GM23338 (cell line): ENCODE data around the gene RUNX1. TPM values are rescaled to one million over a fixed set of nuclear protein-coding genes. Genes with fewer than 3 reads are reported as not detected.

Experiments
- ATAC-seq: fragments of 200-7000 bp; cut with Tn5 transposase; 3 replicates; pipeline ENCODE4 v1.9.1; 2020
- DNase-seq: peaks from one replicate; pipeline ENCODE4 v3.0.0-alpha.2; 2015; ENCODE audit warnings: low spot score
- H2AFZ ChIP-seq: fragments of 200-600 bp; sonication (generic); 2 replicates; pipeline ENCODE4 v1.8.0; 2016; ENCODE audit warnings: antibody characterized with exemption, mild to moderate bottlenecking, moderate library complexity
- H3F3A ChIP-seq: fragments of 200-600 bp; sonication (generic); replicated peaks from 2 replicates; pipeline ENCODE4 v1.8.0; 2017; ENCODE audit warnings: antibody characterized with exemption, mixed run types, low read depth
- H3K27ac ChIP-seq: fragments of 200-600 bp; sonication (generic); 2 replicates; pipeline ENCODE4 v1.6.1; 2016; ENCODE audit warnings: low read depth
- H3K27me3 ChIP-seq: fragments of 200-600 bp; sonication (generic); 2 replicates; pipeline ENCODE4 v1.8.0; 2016; ENCODE audit warnings: mild to moderate bottlenecking, mixed run types, moderate library complexity; ENCODE audit not compliant: insufficient read depth
- H3K36me3 ChIP-seq: fragments of 200-600 bp; sonication (generic); 2 replicates; pipeline ENCODE4 v1.8.0; 2016; ENCODE audit warnings: mild to moderate bottlenecking; ENCODE audit not compliant: insufficient read depth
- H3K4me1 ChIP-seq: fragments of 200-600 bp; sonication (generic); 2 replicates; pipeline ENCODE4 v1.8.0; 2016; ENCODE audit warnings: mild to moderate bottlenecking, moderate library complexity; ENCODE audit not compliant: insufficient read depth
- H3K4me2 ChIP-seq: fragments of 200-600 bp; sonication (generic); 2 replicates; pipeline ENCODE4 v1.7.1; 2017; ENCODE audit warnings: mixed run types
- H3K4me3 ChIP-seq: fragments of 200-600 bp; sonication (generic); 2 replicates; pipeline ENCODE4 v1.6.1; 2016; ENCODE audit warnings: mixed run types
- H3K79me2 ChIP-seq: fragments of 200-600 bp; sonication (generic); replicated peaks from 2 replicates; pipeline ENCODE4 v1.8.0; 2017; ENCODE audit warnings: mild to moderate bottlenecking; ENCODE audit not compliant: insufficient read depth
- H3K9me2 ChIP-seq: fragments of 200-600 bp; sonication (generic); 2 replicates; pipeline ENCODE4 v1.8.0; 2017; ENCODE audit not compliant: insufficient read depth
- H4K20me1 ChIP-seq: fragments of 200-600 bp; sonication (generic); replicated peaks from 2 replicates; pipeline ENCODE4 v1.8.0; 2017; ENCODE audit warnings: mild to moderate bottlenecking; ENCODE audit not compliant: insufficient read depth
- H3K27ac Mint-ChIP-seq: 2 replicates; pipeline ENCODE4 v1.8.0; 2020; ENCODE audit warnings: inconsistent platforms, mild to moderate bottlenecking, moderate library complexity, mixed read lengths
- H3K27me3 Mint-ChIP-seq: 3 replicates; pipeline ENCODE4 v1.8.0; 2022; ENCODE audit warnings: low read depth, mild to moderate bottlenecking, moderate library complexity, mixed read lengths, inconsistent platforms; ENCODE audit not compliant: insufficient read depth, poor library complexity
- H3K36me3 Mint-ChIP-seq: 3 replicates; pipeline ENCODE4 v1.8.0; 2021; ENCODE audit warnings: low read depth, mild to moderate bottlenecking, inconsistent platforms, moderate library complexity, mixed read lengths
- H3K4me1 Mint-ChIP-seq: 3 replicates; pipeline ENCODE4 v1.8.0; 2020; ENCODE audit warnings: mild to moderate bottlenecking, inconsistent platforms, mixed read lengths
- H3K4me3 Mint-ChIP-seq: 3 replicates; pipeline ENCODE4 v1.8.0; 2021; ENCODE audit warnings: moderate library complexity, mild to moderate bottlenecking, inconsistent platforms, mixed read lengths
- H3K9me3 Mint-ChIP-seq: 3 replicates; pipeline ENCODE4 v1.8.0; 2020; ENCODE audit warnings: moderate library complexity, mild to moderate bottlenecking, inconsistent platforms, mixed read lengths
- CREB1 ChIP-seq: fragments of 250-450 bp; sonication (Bioruptor Pico); IDR thresholded peaks from 2 replicates; pipeline ENCODE4 v1.5.0; 2020; ENCODE audit warnings: low read depth, mild to moderate bottlenecking, moderate library complexity
- EZH2 ChIP-seq: fragments of 200-600 bp; sonication (generic); IDR thresholded peaks from one replicate; pipeline ENCODE4 v1.8.0; 2017; ENCODE audit warnings: antibody characterized with exemption, mild to moderate bottlenecking, low read depth; ENCODE audit not compliant: unreplicated experiment
- EZH2phosphoT487 ChIP-seq: fragments of 200-600 bp; sonication (generic); IDR thresholded peaks from one replicate; pipeline ENCODE4 v1.8.1; 2018; ENCODE audit warnings: antibody characterized with exemption; ENCODE audit not compliant: unreplicated experiment
- JUNB ChIP-seq: IDR thresholded peaks from one replicate; pipeline ENCODE4 v1.6.1; 2016; ENCODE audit warnings: antibody characterized with exemption; ENCODE audit not compliant: unreplicated experiment
- NANOG ChIP-seq: IDR thresholded peaks from 2 replicates; pipeline ENCODE4 v1.6.1; 2016; ENCODE audit warnings: antibody characterized with exemption, borderline replicate concordance
- POLR2AphosphoS5 ChIP-seq: IDR thresholded peaks from 2 replicates; pipeline ENCODE4 v1.6.1; 2016; ENCODE audit warnings: antibody characterized with exemption, low read depth
- REST ChIP-seq: IDR thresholded peaks from one replicate; pipeline ENCODE4 v1.6.1; 2018; ENCODE audit warnings: antibody characterized with exemption; ENCODE audit not compliant: unreplicated experiment
- STAT1 ChIP-seq: IDR thresholded peaks from one replicate; pipeline ENCODE4 v1.6.1; 2016; ENCODE audit warnings: antibody characterized with exemption; ENCODE audit not compliant: unreplicated experiment
- ZNF114 ChIP-seq: fragments of 250-450 bp; sonication (Bioruptor Pico); IDR thresholded peaks from 2 replicates; pipeline ENCODE4 v1.5.0; 2020; ENCODE audit warnings: mild to moderate bottlenecking, moderate library complexity
- ZNF331 ChIP-seq: fragments of 250-450 bp; sonication (Bioruptor Pico); IDR thresholded peaks from 2 replicates; pipeline ENCODE4 v1.5.0; 2020; ENCODE audit warnings: low read depth, mild to moderate bottlenecking, moderate library complexity
- polyA plus RNA-seq: library from polyadenylated mRNA; unstranded; fragments of >200 nt; fragmentation: Nextera tagmentation; extraction: Ambion mirVana; gene quantifications from 2 replicates; pipeline ENCODE4 v1.2.1, GENCODE V29; 2016
- total RNA-seq: library from RNA; depleted of rRNA; stranded (reverse); fragments of >200 nt; shearing (Covaris generic); gene quantifications from 2 replicates; pipeline ENCODE4 v1.2.3, GENCODE V29; 2014
- TF ChIP-seq, protein P1 (sequence below): fragments of 250-450 bp; sonication (Bioruptor Pico); IDR thresholded peaks from 2 replicates; pipeline ENCODE4 v1.5.0; 2020; ENCODE audit warnings: mild to moderate bottlenecking, moderate library complexity
- TF ChIP-seq, protein P2 (sequence below): IDR thresholded peaks from 2 replicates; pipeline ENCODE4 v1.6.1; 2016; ENCODE audit warnings: antibody characterized with exemption
- TF ChIP-seq, protein P3 (sequence below), 2 experiments: fragments of 200-600 bp in 1 of 2; sonication (generic) in 1 of 2; conservative IDR thresholded peaks; 2 replicates each; pipeline versions ENCODE4 v1.5.1 to v1.6.1; 2016 to 2017; ENCODE audit warnings: antibody characterized with exemption in 2 of 2, low read depth in 2 of 2, mild to moderate bottlenecking in 2 of 2, moderate library complexity in 1 of 2

The RUNX1 gene
- total and polyA plus RNA-seq, 2 experiments from 2014 or later: 0.29 to 1.1 TPM

DNA sequence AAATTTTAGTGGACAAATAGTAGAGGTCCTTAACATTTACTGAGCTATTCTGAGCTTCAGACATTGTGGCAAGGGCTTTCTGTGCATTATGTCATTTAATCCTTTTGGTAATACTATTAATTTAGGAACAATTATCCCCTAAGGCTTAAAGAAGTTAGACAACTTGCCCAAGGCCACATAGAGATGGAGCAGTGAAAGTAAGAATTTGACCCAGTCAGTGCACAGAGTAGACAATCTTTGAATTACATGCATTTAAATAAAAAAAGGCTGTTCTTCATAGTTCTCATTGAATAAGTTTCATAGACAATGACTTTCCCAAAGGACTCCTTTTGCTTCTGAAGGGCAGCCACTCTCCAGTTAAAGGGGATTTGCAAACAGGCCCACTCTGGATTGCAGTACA lies 142.7 kb downstream of the RUNX1 start:
- Histone ChIP-seq H3K9me2 (0 out of 2 replicates have a peak, but pooled peaks cover 5% of the 10 kb centered on the region), H3F3A (no peaks in the 10 kb centered on the region), H3K36me3 (no peaks in the 10 kb centered on the region), H3K4me3 (no peak overlapping the region), H4K20me1 (no peaks in the 10 kb centered on the region), H3K27ac (no peak overlapping the region), H3K4me2 (no peak overlapping the region), H3K79me2 (no peaks in the 10 kb centered on the region), H3K4me1 (peaks cover 10% of the 10 kb centered on the region), H2AFZ (no peak overlapping the region), H3K27me3 (no peaks in the 10 kb centered on the region)
- H3K36me3 Mint-ChIP-seq: no peaks in the 10 kb centered on the region
- no peak overlapping the region for H3K4me3 Mint-ChIP-seq
- no peak overlapping the region for H3K27ac Mint-ChIP-seq
- H3K9me3 Mint-ChIP-seq: no peaks in the 10 kb centered on the region
- TF ChIP-seq ZNF331 (no peak), REST (no peak), POLR2AphosphoS5 (no peak), EZH2 (no peak), CREB1 (CRISPR knock-in tag) (no peak), STAT1 (no peak), ZNF114 (CRISPR knock-in tag) (no peak), EZH2phosphoT487 (no peak), NANOG (no peak), JUNB (no peak)
- TF ChIP-seq, protein P1, sequence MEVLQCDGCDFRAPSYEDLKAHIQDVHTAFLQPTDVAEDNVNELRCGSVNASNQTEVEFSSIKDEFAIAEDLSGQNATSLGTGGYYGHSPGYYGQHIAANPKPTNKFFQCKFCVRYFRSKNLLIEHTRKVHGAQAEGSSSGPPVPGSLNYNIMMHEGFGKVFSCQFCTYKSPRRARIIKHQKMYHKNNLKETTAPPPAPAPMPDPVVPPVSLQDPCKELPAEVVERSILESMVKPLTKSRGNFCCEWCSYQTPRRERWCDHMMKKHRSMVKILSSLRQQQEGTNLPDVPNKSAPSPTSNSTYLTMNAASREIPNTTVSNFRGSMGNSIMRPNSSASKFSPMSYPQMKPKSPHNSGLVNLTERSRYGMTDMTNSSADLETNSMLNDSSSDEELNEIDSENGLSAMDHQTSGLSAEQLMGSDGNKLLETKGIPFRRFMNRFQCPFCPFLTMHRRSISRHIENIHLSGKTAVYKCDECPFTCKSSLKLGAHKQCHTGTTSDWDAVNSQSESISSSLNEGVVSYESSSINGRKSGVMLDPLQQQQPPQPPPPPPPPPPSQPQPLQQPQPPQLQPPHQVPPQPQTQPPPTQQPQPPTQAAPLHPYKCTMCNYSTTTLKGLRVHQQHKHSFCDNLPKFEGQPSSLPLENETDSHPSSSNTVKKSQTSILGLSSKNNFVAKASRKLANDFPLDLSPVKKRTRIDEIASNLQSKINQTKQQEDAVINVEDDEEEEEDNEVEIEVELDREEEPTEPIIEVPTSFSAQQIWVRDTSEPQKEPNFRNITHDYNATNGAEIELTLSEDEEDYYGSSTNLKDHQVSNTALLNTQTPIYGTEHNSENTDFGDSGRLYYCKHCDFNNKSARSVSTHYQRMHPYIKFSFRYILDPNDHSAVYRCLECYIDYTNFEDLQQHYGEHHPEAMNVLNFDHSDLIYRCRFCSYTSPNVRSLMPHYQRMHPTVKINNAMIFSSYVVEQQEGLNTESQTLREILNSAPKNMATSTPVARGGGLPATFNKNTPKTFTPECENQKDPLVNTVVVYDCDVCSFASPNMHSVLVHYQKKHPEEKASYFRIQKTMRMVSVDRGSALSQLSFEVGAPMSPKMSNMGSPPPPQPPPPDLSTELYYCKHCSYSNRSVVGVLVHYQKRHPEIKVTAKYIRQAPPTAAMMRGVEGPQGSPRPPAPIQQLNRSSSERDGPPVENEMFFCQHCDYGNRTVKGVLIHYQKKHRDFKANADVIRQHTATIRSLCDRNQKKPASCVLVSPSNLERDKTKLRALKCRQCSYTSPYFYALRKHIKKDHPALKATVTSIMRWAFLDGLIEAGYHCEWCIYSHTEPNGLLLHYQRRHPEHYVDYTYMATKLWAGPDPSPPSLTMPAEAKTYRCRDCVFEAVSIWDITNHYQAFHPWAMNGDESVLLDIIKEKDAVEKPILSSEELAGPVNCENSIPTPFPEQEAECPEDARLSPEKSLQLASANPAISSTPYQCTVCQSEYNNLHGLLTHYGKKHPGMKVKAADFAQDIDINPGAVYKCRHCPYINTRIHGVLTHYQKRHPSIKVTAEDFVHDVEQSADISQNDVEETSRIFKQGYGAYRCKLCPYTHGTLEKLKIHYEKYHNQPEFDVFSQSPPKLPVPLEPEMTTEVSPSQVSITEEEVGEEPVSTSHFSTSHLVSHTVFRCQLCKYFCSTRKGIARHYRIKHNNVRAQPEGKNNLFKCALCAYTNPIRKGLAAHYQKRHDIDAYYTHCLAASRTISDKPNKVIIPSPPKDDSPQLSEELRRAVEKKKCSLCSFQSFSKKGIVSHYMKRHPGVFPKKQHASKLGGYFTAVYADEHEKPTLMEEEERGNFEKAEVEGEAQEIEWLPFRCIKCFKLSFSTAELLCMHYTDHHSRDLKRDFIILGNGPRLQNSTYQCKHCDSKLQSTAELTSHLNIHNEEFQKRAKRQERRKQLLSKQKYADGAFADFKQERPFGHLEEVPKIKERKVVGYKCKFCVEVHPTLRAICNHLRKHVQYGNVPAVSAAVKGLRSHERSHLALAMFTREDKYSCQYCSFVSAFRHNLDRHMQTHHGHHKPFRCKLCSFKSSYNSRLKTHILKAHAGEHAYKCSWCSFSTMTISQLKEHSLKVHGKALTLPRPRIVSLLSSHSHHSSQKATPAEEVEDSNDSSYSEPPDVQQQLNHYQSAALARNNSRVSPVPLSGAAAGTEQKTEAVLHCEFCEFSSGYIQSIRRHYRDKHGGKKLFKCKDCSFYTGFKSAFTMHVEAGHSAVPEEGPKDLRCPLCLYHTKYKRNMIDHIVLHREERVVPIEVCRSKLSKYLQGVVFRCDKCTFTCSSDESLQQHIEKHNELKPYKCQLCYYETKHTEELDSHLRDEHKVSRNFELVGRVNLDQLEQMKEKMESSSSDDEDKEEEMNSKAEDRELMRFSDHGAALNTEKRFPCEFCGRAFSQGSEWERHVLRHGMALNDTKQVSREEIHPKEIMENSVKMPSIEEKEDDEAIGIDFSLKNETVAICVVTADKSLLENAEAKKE (CRISPR knock-in tag): no peak
- TF ChIP-seq, protein P2, sequence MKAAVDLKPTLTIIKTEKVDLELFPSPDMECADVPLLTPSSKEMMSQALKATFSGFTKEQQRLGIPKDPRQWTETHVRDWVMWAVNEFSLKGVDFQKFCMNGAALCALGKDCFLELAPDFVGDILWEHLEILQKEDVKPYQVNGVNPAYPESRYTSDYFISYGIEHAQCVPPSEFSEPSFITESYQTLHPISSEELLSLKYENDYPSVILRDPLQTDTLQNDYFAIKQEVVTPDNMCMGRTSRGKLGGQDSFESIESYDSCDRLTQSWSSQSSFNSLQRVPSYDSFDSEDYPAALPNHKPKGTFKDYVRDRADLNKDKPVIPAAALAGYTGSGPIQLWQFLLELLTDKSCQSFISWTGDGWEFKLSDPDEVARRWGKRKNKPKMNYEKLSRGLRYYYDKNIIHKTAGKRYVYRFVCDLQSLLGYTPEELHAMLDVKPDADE: no peak
- TF ChIP-seq, protein P3, sequence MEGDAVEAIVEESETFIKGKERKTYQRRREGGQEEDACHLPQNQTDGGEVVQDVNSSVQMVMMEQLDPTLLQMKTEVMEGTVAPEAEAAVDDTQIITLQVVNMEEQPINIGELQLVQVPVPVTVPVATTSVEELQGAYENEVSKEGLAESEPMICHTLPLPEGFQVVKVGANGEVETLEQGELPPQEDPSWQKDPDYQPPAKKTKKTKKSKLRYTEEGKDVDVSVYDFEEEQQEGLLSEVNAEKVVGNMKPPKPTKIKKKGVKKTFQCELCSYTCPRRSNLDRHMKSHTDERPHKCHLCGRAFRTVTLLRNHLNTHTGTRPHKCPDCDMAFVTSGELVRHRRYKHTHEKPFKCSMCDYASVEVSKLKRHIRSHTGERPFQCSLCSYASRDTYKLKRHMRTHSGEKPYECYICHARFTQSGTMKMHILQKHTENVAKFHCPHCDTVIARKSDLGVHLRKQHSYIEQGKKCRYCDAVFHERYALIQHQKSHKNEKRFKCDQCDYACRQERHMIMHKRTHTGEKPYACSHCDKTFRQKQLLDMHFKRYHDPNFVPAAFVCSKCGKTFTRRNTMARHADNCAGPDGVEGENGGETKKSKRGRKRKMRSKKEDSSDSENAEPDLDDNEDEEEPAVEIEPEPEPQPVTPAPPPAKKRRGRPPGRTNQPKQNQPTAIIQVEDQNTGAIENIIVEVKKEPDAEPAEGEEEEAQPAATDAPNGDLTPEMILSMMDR (conservative IDR thresholded peaks at IDR 0.05; ENCODE audit: low read depth in 2 of 2): no peak
- peaks cover 1% of the 10 kb centered on the region for H3K27me3 Mint-ChIP-seq
- DNase-seq (no peak), ATAC-seq (no peak)
- peaks cover 25% of the 10 kb centered on the region for H3K4me1 Mint-ChIP-seq
